ENCODE data around the gene ABHD12.

The ABHD12 gene

GRCh38 chr20:25361287-25361683 lies 29.4 kb downstream of the ABHD12 start:
- TF ChIP-seq CTCF (IDR thresholded peaks at IDR 0.05; ENCODE audit: low read depth, low read length), result no peak
- DNase-seq (ENCODE audit: extremely low read depth, low read depth), result no peak

GRCh38 chr20:25360631-25361286 lies 29.9 kb downstream of the ABHD12 start:
- no peak for TF ChIP-seq CTCF (IDR thresholded peaks at IDR 0.05; ENCODE audit: low read depth, low read length)
- no peak for DNase-seq (ENCODE audit: extremely low read depth, low read depth)

GRCh38 chr20:25356271-25356933 lies 34.2 kb downstream of the ABHD12 start:
- DNase-seq (ENCODE audit: extremely low read depth, low read depth), result no peak
- no peak for TF ChIP-seq CTCF (IDR thresholded peaks at IDR 0.05; ENCODE audit: low read depth, low read length)

- no peak for TF ChIP-seq CTCF (IDR thresholded peaks at IDR 0.05; ENCODE audit: low read depth, low read length)
- no peak for DNase-seq (ENCODE audit: extremely low read depth, low read depth)
Observed at GRCh38 chr20:25355866-25356265, 34.8 kb downstream of the ABHD12 start.

GRCh38 chr20:25355011-25355595 lies 35.5 kb downstream of the ABHD12 start:
- DNase-seq (ENCODE audit: extremely low read depth, low read depth), result no peak
- TF ChIP-seq CTCF (IDR thresholded peaks at IDR 0.05; ENCODE audit: low read depth, low read length), result no peak

- no peak for DNase-seq (ENCODE audit: extremely low read depth, low read depth)
- no peak for TF ChIP-seq CTCF (IDR thresholded peaks at IDR 0.05; ENCODE audit: low read depth, low read length)
Observed at GRCh38 chr20:25353747-25354705, 36.6 kb downstream of the ABHD12 start.
